HG02938 (cell line): Measurements from ENCODE around the gene PCOLCE2.
"Not testable (repeated sequence)": the region's sequence is repeated elsewhere in the genome, so short reads cannot be mapped to it uniquely, and the experiment has no call there.

Experiments used
- ATAC-seq: cut with Tn5 transposase; IDR thresholded peaks from one replicate; pipeline ENCODE4 v1.9.1; 2021; ENCODE audit warnings: mild to moderate bottlenecking, moderate library complexity; ENCODE audit not compliant: unreplicated experiment

The PCOLCE2 gene

DNA sequence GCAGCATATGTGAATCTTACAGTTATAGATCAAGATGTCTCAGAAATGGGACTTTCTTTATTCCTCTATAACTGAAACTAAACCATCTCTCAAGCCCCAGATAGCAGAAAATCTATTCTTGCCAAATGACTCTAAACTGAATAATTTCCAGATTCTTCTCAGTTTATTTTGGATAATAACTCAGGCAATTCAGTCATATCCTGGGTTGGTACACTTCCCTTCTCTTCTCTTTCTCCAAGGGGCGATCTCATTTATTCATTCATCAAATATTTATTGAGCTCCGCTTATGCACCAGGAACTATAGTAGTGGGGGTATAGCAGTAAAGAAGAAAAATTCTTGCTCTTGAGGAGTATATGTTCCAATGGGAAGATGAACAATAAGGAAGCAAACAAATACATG is 13.5 kb upstream of the PCOLCE2 start:
- no peak for ATAC-seq

DNA sequence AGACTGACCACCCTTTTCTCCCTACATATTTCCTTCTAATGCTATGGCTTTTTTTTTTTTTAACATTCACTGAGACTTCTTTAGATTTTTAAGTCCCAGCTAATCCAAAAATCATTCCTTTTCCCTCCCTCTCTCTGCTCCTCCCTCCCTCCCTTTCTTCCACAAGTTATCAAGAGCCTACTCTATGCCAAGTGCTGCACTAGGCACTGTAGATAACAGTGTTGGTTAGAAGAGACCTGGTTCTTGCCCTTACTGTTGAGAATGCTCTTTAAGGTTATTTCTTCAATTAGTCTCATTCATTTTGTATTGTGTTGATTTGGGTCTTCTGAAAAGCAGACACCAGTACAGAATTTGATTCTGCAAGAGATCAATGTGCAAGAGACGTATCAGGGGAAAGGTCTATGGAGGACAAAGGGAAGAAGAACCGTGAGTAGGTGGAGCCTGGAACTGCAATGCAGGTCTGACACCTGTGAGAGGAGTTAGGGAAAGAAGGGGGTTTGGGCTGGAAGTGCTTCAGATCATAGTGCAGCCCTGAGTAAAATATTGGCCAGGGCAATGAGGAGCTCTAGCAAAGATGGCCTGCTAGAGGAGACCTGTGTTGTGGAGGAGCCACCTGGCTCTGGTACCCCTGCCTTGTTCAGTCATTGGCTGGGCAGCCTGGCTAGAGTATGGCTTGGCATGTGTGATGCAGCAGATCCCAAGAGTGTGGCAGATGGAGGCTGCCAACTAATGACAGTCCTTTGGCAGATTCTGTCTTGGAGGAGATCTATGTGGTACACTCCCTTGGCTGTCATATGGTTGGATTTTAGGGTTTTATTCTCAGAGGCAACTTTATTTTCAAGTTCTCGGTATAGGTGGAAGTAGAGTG is 9.7 kb upstream of the PCOLCE2 start:
- ATAC-seq, result no peak

- no peak for ATAC-seq
These were observed 8.9 kb upstream of the PCOLCE2 start for GRCh38 chr3:142897807-142898206.

DNA sequence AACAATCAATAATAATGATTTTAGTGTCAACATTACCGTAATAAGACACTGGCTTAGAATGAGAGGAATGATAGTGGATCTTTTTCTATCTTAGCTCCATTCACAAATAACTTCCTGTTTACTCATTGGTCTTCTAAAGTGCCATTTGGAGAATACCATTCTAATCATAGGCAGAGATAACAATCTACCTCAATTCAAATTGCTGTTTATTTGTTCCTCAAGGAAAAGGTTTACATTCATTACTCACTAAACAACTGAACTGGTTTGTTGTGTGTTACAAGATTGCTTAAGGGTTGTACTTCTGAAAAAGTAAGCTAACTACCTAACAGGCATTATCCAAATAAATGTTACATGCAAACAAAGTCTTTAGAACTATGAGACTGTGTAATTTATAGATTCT is 8.1 kb upstream of the PCOLCE2 start:
- ATAC-seq, result no peak

DNA sequence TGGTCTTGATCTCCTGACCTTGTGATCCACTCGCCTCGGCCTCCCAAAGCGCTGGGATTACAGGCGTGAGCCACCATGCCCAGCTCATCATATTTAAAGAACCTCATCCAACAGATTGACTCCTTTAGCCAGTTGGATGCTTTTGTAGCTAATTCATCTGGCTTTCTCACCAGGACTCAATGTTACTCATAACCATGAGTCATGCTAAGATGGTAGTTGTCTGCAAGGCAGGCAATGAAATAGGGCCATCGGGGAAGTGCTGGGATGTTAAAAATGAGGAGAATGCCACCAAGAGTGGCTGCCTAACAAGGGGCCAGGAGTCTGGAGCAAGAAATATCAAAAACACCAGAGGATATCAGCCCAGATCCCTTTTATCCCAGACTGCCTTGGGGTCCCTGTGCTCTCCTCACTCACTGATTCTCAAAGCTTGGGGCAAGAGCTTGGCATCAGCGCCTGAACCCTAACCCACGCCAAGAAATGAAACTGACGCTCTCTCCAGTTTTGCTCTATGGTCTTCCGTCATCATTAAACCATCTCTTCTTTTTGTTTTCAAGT is 7.4 kb upstream of the PCOLCE2 start:
- ATAC-seq, result no peak

DNA sequence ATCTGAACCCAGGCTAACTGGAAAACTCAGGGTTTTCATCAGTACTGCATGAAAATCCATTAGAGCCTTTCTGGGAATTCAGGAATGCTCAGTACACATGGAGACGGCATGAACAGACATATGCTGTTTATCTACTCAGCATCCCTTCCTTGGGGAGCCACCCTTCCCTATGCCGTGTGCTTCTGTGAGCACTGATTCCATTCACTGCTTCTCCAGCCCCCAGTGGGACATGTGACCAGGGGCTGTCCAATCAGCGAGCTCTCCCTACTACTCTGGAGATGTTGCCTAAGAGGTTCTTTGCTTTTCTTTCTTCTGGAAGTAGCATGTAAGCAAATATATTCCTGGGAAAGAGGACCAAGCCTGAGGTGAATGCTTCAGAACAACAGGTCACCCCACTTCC is 5.6 kb upstream of the PCOLCE2 start:
- ATAC-seq, result no peak

DNA sequence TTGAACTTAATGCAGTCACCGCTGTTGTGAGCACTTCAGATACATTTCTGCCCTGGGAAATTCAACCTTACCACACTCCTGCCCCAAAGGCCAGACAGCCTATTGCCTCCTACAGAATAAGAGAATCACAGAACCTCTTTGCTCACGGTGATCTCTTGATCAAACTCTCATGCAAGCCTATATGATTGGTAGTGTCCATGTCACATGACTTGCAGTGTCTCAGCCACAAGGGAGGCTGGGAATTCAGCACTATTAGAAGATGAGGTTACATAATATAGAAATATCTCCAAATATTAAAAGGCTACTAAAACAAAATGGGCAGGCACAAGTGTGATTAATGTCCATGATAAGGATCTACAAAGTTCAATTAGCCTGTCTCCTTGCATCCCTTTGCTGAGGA is 3.8 kb upstream of the PCOLCE2 start:
- ATAC-seq, result no peak

GRCh38 chr3:142890592-142890991 is 1.7 kb upstream of the PCOLCE2 start:
- no peak for ATAC-seq

- no peak for ATAC-seq
These were observed 530 bp upstream of the PCOLCE2 start for GRCh38 chr3:142889212-142890014.

GRCh38 chr3:142888099-142888480 is 793 bp downstream of the PCOLCE2 start:
- no peak for ATAC-seq

DNA sequence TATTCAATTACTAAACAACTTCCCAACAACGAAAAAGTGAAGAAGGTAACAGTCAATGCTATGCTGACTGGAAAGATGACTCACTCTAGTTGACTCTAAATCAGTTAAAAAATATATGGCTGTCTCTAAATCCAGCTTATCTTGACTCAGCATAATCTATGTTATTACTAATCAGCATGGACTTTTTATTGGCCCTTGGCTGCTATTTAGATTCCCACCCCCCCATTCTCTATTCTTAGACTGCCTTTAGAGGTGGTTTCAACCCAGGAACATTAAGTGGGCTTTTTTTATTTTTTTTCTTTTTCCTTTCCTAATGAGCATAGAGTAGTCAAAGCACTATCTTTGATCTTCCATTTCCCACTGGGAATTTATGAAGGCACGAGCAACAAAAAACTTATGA is 1.9 kb downstream of the PCOLCE2 start:
- ATAC-seq, result no peak

- ATAC-seq, result no peak
These were observed 2.9 kb downstream of the PCOLCE2 start for GRCh38 chr3:142886021-142886420.

- ATAC-seq, result no peak
These were observed 4.4 kb downstream of the PCOLCE2 start for GRCh38 chr3:142884531-142884930.

- not testable (repeated sequence) for ATAC-seq
These were observed 5.3 kb downstream of the PCOLCE2 start for GRCh38 chr3:142883534-142883933.

DNA sequence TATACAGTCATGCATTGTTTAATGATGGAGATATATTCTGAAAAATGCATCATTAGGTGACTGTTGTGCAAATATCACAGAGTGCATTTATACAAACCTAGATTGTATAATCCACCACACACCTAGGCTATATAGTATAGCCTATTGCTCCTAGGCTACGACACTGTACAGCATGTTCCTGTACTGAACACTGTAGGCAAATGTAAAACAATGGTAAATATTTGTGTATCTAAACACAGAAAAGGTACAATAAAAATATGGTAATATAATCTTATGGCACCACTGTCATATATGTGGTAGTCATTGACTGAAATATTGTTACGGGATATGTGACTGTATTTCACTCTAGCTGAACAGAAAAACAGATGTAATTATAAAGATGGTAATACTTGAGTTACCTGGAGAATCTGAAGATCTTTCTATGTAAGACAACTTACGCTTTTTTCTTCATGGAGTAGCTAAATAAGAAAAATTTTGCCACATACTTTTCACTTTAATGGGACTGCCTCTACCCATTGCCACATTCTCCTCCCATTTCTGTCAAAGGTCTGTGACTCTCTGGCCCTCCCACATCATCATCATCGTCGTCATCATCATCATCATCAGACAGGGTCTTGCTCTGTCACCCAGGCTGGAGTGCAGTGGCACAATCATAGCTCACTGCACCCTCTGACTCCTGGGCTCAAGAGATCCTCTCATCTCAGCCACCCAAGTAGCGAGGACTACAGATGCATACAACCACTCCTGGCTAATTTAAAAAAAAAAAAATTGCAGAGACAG is 7.2 kb downstream of the PCOLCE2 start:
- ATAC-seq, result no peak

GRCh38 chr3:142878649-142879300 is 10.1 kb downstream of the PCOLCE2 start:
- no peak for ATAC-seq

DNA sequence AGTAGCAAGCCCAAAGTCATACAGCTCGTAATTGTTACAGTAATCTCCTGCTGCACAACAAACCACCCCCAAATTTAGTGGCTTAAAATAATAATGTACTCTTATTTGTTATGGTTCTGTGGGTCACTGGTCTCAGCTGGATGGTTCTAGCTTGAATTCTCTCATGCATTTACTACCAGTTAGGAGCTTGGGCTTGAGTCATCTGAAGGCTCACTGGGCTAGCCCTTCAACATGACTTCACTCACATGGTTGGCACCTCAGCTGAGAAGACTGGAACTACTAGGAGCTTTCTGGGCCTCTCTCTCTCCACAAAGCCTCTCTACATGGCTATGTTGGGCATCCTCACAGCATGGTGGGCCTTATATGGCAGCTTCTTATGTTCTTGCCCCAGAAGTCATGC is 12.5 kb downstream of the PCOLCE2 start:
- ATAC-seq, result no peak

GRCh38 chr3:142875583-142876207 is 13.2 kb downstream of the PCOLCE2 start:
- ATAC-seq, result no peak

GRCh38 chr3:142875099-142875498 is 13.8 kb downstream of the PCOLCE2 start:
- ATAC-seq, result no peak

GRCh38 chr3:142868382-142868781 is 20.5 kb downstream of the PCOLCE2 start:
- ATAC-seq, result not testable (repeated sequence)
